Iris pigment epithelial cell (primary cell): ENCODE results near the gene KY.

Experiments used
- DNase-seq: peaks from one replicate; pipeline ENCODE4 v3.0.0-alpha.2; 2011; ENCODE audit warnings: low read depth

The KY gene, protein sequence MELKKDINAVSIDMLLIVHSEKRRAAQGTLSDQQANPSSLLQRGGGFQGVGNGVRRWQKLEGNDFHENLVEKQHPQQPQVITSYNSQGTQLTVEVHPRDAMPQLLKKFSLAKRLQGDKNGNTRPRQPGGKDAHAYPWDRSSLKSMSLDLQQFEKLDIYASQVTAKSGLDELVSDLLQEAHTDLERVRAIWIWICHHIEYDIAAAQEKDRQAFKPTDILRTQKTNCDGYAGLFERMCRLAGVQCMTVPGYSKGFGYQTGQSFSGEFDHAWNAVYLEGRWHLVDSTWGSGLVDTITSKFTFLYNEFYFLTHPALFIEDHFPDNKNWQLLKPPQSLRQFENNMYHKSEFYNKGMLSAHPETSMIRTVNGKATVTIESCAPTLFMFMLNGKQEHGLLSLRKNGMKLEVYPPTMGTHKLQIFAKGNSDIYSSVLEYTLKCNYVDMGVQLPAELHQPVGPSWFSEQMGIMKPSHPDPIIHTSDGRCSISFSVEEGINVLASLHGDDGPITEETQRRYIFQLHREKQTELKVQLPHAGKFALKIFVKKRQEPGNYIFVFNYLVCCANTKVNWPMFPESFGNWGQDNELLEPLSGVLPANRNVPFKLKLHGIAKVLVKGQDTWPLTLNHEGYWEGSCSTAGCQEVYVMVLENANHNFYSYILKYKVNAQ

GRCh38 chr3:134650431-134651346 lies at the start of gene KY:
KY (minus strand) TSS chr3:134651022; CDS start chr3:134650960, 62 bp downstream.
- DNase-seq: peak; percentile 43

- DNase-seq: no peak
These were observed 48.9 kb upstream of the KY start for GRCh38 chr3:134699721-134700120.

DNA sequence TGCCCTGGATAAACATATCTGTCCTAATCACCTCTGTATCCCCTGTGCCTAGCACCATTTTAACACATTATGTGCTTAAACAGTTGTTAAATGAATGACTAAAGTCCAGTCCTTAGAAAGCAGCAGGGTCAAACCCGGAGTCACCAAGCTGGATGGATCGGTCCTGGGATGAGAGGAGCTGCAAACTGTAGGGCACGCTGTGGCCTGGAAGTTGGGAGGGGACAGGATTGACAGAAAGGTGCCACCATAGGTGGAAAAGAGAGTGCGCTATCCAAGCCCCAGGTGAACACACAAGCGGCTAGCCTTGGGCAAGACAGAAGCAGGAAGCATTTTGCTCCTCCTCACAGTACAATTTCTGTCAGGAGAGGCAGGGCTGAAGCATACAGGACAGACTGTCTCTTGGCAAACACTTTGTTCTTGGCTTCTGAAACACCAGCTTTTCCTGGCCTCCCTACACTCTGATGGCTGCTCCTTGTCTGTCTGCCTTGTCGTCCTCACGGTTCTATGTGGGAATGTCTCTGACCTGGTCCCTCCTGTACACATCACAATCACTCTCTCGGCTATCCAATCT lies 48.4 kb upstream of the KY start:
- DNase-seq: no peak

DNA sequence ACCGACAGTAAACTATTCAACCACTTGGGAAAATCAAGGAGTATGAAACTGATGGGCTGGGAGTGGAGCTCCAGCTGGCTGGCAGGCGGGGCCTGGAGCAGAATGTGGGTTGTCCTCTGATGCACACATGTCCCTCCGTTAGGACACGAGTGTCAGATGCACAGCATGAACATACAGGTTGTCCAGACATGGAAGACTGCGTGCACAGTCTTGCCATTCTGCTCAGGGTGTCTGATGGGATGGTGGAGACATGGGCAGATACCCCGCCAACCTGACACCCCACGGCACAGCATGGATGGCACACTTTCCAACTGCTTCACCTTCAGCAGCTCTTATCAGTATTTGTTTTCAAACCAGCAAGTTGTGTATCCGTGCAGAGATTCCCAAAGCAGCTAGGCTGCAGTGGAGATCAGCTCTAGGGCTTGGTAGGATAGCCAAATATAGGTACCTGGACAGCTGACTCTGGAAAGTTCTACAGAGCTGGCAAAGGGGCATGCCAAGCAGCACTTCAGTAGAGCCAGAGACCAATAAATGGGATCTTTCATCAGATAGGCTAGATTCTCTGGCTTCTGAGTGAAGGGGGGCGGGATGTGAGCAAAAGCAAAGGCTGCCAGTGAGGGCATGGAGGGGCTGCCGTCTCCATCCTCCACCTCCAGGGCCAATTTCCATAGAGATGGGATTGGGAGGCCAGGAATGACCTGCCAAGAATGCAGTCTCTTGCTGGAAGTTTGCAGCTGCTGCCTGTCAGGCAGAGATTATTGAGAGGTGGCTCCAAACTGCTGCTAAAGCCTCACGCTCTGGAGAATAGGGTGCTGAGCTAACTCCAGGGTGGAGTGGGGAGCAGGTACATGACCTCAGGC lies 47.2 kb upstream of the KY start:
- DNase-seq: no peak

DNA sequence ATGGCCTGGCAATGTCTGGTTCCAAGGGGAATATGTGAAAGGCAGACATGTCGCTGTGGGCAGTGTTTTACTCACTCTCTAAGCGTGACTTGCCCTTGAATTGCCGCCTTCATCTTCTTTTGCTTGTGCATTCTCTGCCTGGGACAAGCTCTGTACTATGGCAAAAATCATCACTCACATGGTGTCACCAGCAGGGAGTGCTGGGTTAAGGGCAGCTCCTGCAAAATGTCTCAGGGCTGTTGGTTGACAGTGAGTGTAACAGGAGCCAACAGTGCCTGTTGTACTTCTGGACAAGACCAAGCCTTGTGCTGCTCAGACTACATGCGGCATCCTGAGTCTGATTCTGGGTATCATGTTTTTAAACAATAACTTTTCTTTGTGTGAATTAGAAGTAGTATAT lies 45.3 kb upstream of the KY start:
- DNase-seq: no peak

- DNase-seq: no peak
These were observed 44.2 kb upstream of the KY start for GRCh38 chr3:134694946-134695543.

GRCh38 chr3:134694466-134694865 lies 43.6 kb upstream of the KY start:
- DNase-seq: no peak

DNA sequence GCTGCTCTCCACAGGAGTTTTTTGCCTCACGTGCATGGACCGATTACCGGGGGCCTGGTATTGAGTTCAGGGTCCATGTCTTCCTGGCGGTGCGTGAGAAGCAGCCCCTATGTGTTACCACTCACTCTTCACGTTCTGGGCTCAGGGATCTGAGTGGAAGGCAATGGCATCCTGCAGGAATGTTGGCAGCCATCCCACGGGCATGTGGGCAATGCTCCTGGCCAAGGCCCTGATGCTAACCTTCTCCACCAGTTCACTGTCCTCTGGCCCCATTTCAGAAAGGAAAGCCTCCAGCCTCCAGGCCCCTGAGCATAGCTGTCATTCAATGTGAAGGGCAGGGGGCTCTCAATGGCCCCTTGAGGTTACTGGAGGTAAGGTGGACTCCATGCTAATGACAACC lies 43.0 kb upstream of the KY start:
- no peak for DNase-seq

- DNase-seq: no peak
These were observed 42.4 kb upstream of the KY start for GRCh38 chr3:134693226-134693625.

GRCh38 chr3:134690226-134690625 lies 39.4 kb upstream of the KY start:
- DNase-seq: no peak

- no peak for DNase-seq
These were observed 36.8 kb upstream of the KY start for GRCh38 chr3:134687642-134688041.

DNA sequence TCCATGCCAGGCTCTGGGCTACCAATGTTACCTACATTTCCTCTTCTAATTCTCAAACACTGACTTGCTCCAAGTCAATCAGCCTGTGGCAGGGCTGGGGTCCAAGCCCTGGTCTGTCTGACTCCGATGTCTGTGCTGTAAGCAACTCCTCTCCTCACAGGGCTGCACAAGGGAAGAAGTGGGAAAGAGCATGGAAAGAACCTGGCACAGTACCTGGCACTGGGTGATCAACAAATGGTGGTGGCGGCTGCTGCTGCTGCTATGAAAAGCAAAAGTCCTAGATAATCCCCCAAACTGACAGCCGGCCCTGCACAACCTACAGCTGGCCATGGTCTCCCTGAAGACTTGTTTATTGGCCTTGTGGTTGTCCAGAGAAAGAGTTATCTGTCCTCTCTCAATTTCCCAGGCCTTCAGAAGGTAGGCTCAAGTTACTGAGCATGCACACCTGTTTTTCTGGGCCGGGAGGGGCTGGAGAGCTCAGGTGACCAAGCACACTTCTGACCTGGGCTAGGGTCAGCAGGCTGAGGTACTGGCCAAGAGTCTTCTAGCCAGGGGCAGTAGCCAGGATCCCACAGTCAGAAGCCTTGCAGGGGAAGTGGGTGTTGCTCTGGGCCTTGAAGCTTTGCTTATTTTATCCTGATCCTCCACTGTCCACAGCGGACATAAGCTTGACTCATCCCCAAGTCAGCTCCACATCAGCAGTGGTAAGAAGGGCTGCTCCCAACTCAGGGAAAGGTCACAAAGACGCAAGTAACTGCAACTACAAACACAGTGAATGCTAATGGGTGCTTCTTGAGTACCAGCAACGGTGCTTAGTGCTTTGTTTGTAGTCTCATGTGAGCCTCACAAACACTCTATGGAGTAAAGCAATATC lies 35.3 kb upstream of the KY start:
- DNase-seq: peak; percentile 78

- DNase-seq: no peak
These were observed 31.5 kb upstream of the KY start for GRCh38 chr3:134682196-134682880.

- no peak for DNase-seq
These were observed 30.7 kb upstream of the KY start for GRCh38 chr3:134681522-134681900.

DNA sequence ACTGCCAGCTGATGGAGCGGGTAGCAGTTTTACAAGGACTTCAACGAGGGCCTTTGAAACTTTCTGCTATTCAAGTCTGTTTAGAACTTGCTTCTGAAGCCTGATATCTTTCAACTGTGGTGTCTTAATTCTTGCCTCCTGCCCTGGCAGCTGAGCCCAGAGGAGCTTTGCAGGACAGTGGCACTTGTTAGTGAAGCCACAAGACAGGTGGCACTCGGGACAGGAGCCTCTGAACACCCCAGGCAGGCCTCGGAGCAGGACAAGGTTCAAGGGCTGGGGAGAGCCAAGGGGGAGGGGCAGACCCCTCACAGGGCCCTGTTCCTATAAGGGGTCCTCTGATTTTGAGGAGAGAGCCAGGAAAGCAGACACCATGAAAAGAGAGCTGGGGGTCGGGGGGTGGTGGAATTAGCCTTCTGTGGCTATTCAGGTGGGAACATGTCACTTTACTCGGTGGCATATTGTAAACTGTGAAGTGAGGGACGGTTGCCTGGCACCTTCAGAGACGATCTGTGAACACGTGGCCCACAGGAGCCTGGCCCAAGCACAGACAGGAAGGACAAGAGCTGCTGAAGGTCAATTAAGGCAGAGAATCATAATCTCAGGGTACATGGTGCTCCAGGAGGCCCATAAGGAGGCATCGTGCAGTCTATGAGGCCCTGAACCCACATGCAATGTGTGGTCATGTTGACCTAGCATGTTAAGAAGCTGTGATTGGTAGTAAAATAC lies 30.1 kb upstream of the KY start:
- no peak for DNase-seq

- no peak for DNase-seq
These were observed 27.1 kb upstream of the KY start for GRCh38 chr3:134677987-134678308.

DNA sequence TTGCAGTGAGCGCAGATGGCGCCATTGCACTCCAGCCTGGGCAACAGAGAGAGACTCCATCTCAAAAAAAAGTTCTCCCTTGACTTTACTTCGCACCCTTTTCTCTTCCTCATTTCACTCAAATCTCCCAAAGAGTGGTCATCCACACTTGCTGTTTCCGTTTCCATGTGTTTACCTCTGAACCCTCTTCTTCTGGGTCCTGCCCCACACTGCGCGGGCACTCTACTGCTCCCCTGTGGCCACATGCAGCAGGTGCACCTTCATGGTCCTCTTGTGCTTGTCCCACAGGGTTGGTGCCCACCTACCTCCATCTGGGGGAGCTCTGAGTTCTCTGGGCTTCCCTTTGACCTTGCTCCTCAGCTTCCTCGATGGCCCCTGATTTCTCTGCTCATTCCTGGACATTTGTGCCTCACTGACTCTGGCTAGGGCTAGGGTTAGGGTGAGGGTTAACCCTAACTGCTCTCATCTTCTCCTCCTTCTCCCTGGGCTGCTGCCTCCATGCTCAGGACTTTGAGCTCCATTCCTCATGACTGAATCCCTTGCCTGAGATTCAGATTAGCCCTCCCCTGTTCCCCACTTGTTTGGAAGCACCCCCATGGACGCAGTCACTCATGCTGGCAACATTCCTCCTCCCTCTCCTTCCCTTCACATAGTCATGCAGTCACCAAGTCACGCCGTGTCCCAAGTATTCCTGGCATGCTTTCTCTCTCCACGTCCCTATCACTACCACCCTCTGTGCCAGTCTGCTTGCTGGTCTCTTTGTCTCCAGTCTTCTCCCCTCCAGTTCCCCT lies 26.6 kb upstream of the KY start:
- no peak for DNase-seq

- peak; percentile 38 for DNase-seq
These were observed 25.0 kb upstream of the KY start for GRCh38 chr3:134675726-134676256.
